A549 (cell line): Measurements from ENCODE around the gene ALKBH7. TPM values are rescaled to one million over a fixed set of nuclear protein-coding genes. Genes with fewer than 3 reads are reported as not detected.
"Not testable (repeated sequence)": the region's sequence is repeated elsewhere in the genome, so short reads cannot be mapped to it uniquely, and the experiment has no call there.

Experiments
- ATAC-seq, 2 experiments: fragments of 200-7000 bp in 1 of 2; fragments of >200 bp in 1 of 2; cut with Nextera tagmentation in 1 of 2; cut with Tn5 transposase in 1 of 2; 3 replicates each; pipeline versions ENCODE4 v1.8.0 to v1.9.1; 2018 to 2020; ENCODE audit warnings: mild to moderate bottlenecking in 1 of 2, moderate library complexity in 1 of 2
- CTCF ChIA-PET: fragments of 300-600 bp; sonication (Branson Sonifier 250); formaldehyde crosslinking; extraction: SDS; loops from one replicate; lab custom pipeline; 2021; ENCODE audit warnings: antibody characterized with exemption, inconsistent platforms; lab: Yijun Ruan, JAX
- POLR2A ChIA-PET: fragments of 350-600 bp; formaldehyde crosslinking; extraction: SDS; loops from one replicate; lab custom pipeline; 2021; ENCODE audit warnings: antibody characterized with exemption, inconsistent platforms; lab: Yijun Ruan, JAX
- DNase-seq, 2 experiments: peaks; one replicate each; pipeline versions ENCODE4 v3.0.0 to v3.0.0-alpha.2; 2011 to 2016; ENCODE audit warnings: low read depth in 1 of 2, low spot score in 1 of 2
- FAIRE-seq: peaks from 2 replicates; lab custom pipeline; 2011; peaks lifted over from hg19 to GRCh38; lab: Jason Lieb, UNC
- H3K27ac ChIP-seq, 2 experiments: fragments of >200 bp; sonication (Bioruptor Twin); formaldehyde crosslinking; 3 replicates each; pipeline ENCODE4 v1.5.1; 2016 to 2017
- H3K4me1 ChIP-seq: fragments of >200 bp; sonication (Bioruptor Twin); formaldehyde crosslinking; 3 replicates; pipeline ENCODE4 v1.6.1; 2016
- H3K4me2 ChIP-seq: fragments of >200 bp; sonication (Bioruptor Twin); formaldehyde crosslinking; 3 replicates; pipeline ENCODE4 v1.6.1; 2016
- H3K4me3 ChIP-seq: fragments of >200 bp; sonication (Bioruptor Twin); formaldehyde crosslinking; 3 replicates; pipeline ENCODE4 v1.5.1; 2016
- H3K9me3 ChIP-seq: fragments of >200 bp; sonication (Bioruptor Twin); formaldehyde crosslinking; 3 replicates; pipeline ENCODE4 v1.6.1; 2016
- BHLHE40 ChIP-seq: IDR thresholded peaks from 2 replicates; pipeline ENCODE4 v1.6.1; 2012; ENCODE audit warnings: low read depth, low read length, inconsistent platforms
- CBX8 ChIP-seq: fragments of 200-600 bp; sonication (generic); IDR thresholded peaks from 2 replicates; pipeline ENCODE4 v1.6.1; 2016
- FOSB ChIP-seq: fragments of 250-450 bp; sonication (Bioruptor Pico); IDR thresholded peaks from 2 replicates; pipeline ENCODE4 v1.5.0; 2020; ENCODE audit warnings: mild to moderate bottlenecking, moderate library complexity
- HOXA7 ChIP-seq: fragments of 250-450 bp; sonication (Bioruptor Pico); IDR thresholded peaks from 2 replicates; pipeline ENCODE4 v1.5.0; 2020; ENCODE audit warnings: mild to moderate bottlenecking, moderate library complexity
- HOXB5 ChIP-seq: fragments of 250-450 bp; sonication (Bioruptor Pico); IDR thresholded peaks from 2 replicates; pipeline ENCODE4 v1.5.0; 2020; ENCODE audit warnings: mild to moderate bottlenecking, moderate library complexity
- JUN ChIP-seq, 2 experiments: fragments of >200 bp; sonication (Bioruptor Twin); formaldehyde crosslinking; IDR thresholded peaks; 2 replicates in 1 of 2; 3 replicates in 1 of 2; pipeline ENCODE4 v1.6.1; 2016 to 2017
- JUNB ChIP-seq: fragments of >200 bp; sonication (Bioruptor Twin); formaldehyde crosslinking; IDR thresholded peaks from 2 replicates; pipeline ENCODE4 v1.6.1; 2016
- KDM1A ChIP-seq: fragments of 200-600 bp; sonication (generic); IDR thresholded peaks from 2 replicates; pipeline ENCODE4 v1.6.1; 2016; ENCODE audit warnings: low read depth, mild to moderate bottlenecking
- KDM5A ChIP-seq: fragments of 200-600 bp; sonication (generic); IDR thresholded peaks from 2 replicates; pipeline ENCODE4 v1.6.1; 2016; ENCODE audit warnings: antibody characterized with exemption, mild to moderate bottlenecking
- NPAS2 ChIP-seq: fragments of 250-450 bp; sonication (Bioruptor Pico); IDR thresholded peaks from 2 replicates; pipeline ENCODE4 v1.8.0; 2022; ENCODE audit warnings: mild to moderate bottlenecking, moderate library complexity, borderline replicate concordance
- NR3C1 ChIP-seq: fragments of >200 bp; sonication (Bioruptor Twin); formaldehyde crosslinking; IDR thresholded peaks from 3 replicates; pipeline ENCODE4 v1.6.1; 2017
- RFX5 ChIP-seq: fragments of 450-650 bp; IDR thresholded peaks from 2 replicates; pipeline ENCODE4 v1.7.1; 2014; ENCODE audit warnings: antibody characterized with exemption, mild to moderate bottlenecking, moderate library complexity
- SREBF2 ChIP-seq: fragments of 450-650 bp; IDR thresholded peaks from 2 replicates; pipeline ENCODE4 v1.6.1; 2014; ENCODE audit warnings: mild to moderate bottlenecking, moderate library complexity
- WGBS: methylation state at CpG from one replicate; pipeline ENCODE4 v1.1.6; 2017; ENCODE audit errors: missing lambda C conversion rate; 5-methylcytosine and 5-hydroxymethylcytosine counted together
- polyA plus RNA-seq, 4 experiments: library from polyadenylated mRNA; depleted of rRNA in 3 of 4; stranded (reverse); fragments of >200 nt; fragmentation: RNase III in 1 of 4; extraction: RNeasy Plus Mini Kit Qiagen cat#74134 plus additional on column Dnase treatment in 1 of 4; gene quantifications; 2 replicates in 3 of 4; 3 replicates in 1 of 4; pipeline ENCODE4 v1.2.3, GENCODE V29; 2011 to 2017
- TF ChIP-seq, protein P1 (sequence below): fragments of 450-650 bp; IDR thresholded peaks from 2 replicates; pipeline ENCODE4 v1.6.1; 2014; ENCODE audit warnings: antibody characterized with exemption
- TF ChIP-seq, protein P2 (sequence below): IDR thresholded peaks from 2 replicates; pipeline ENCODE4 v1.6.1; 2012
- TF ChIP-seq, protein P3 (sequence below): fragments of 250-450 bp; sonication (Bioruptor Pico); IDR thresholded peaks from 2 replicates; pipeline ENCODE4 v1.5.0; 2020; ENCODE audit warnings: low read depth, mild to moderate bottlenecking, moderate library complexity
- TF ChIP-seq, protein P4 (sequence below): fragments of >200 bp; sonication (Bioruptor Twin); formaldehyde crosslinking; IDR thresholded peaks from 3 replicates; pipeline ENCODE4 v1.5.1; 2016

Gene ALKBH7
- polyA plus RNA-seq, 2 of the 4 experiments (the other 2 are of a cell fraction) = 10.2 to 18.1 TPM

DNA sequence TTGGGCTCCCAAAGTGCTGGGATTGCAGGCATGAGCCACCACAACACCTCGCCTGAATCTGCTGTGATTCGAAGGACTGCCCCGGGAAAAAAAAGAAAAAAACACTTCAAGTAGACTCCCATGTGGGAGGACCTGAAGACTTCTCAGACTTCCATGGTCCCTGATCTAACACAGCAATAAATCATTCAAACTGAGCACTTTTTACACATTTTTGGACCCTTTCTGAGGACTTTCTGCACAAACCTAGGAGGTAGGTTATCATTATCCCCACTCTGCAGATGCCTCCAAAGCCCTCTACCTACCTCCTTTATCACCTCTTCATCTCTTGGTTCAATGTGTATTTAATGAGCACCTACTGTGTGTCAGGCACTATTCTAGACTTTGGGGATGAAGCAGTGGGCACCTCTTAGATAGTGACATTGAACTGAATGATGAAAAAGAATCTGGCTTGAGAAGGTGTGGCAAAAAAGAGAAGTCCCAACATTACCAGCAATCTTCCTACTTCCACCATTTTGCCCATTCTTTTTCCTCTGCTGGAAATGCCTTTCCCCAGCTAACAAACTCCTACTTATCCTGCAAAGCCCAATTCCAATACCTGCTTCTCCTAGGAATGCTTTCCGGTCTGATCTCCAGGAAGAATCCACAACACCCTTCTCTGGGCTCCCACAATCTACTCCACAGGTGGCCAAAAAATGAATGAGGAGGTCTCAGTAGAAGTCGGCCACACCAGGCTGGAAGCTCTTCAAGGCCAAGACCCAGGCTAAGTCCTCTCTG is 12.8 kb upstream of the ALKBH7 start:
- no peak overlapping the region for H3K27ac ChIP-seq
- no peak overlapping the region for H3K4me2 ChIP-seq
- no peak for ATAC-seq
- WGBS = 69% methylated on average over 5 of the region's 5 CpGs
- no peaks in the 10 kb centered on the region for H3K9me3 ChIP-seq
- TF ChIP-seq, protein P1, sequence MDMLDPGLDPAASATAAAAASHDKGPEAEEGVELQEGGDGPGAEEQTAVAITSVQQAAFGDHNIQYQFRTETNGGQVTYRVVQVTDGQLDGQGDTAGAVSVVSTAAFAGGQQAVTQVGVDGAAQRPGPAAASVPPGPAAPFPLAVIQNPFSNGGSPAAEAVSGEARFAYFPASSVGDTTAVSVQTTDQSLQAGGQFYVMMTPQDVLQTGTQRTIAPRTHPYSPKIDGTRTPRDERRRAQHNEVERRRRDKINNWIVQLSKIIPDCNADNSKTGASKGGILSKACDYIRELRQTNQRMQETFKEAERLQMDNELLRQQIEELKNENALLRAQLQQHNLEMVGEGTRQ = no peak
- TF ChIP-seq BHLHE40 (no peak), JUNB (no peak), FOSB (CRISPR knock-in tag) (no peak), NR3C1 (no peak), JUN (IDR thresholded peaks at IDR 0.05) (no peak), KDM1A (no peak), SREBF2 (no peak), RFX5 (no peak), CBX8 (no peak), HOXB5 (CRISPR knock-in tag) (no peak), HOXA7 (CRISPR knock-in tag) (no peak), KDM5A (no peak), NPAS2 (CRISPR knock-in tag) (no peak)
- TF ChIP-seq, protein P2, sequence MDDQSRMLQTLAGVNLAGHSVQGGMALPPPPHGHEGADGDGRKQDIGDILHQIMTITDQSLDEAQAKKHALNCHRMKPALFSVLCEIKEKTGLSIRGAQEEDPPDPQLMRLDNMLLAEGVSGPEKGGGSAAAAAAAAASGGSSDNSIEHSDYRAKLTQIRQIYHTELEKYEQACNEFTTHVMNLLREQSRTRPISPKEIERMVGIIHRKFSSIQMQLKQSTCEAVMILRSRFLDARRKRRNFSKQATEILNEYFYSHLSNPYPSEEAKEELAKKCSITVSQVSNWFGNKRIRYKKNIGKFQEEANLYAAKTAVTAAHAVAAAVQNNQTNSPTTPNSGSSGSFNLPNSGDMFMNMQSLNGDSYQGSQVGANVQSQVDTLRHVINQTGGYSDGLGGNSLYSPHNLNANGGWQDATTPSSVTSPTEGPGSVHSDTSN = no peak
- TF ChIP-seq, protein P3, sequence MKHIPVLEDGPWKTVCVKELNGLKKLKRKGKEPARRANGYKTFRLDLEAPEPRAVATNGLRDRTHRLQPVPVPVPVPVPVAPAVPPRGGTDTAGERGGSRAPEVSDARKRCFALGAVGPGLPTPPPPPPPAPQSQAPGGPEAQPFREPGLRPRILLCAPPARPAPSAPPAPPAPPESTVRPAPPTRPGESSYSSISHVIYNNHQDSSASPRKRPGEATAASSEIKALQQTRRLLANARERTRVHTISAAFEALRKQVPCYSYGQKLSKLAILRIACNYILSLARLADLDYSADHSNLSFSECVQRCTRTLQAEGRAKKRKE (CRISPR knock-in tag) = no peak
- TF ChIP-seq, protein P4, sequence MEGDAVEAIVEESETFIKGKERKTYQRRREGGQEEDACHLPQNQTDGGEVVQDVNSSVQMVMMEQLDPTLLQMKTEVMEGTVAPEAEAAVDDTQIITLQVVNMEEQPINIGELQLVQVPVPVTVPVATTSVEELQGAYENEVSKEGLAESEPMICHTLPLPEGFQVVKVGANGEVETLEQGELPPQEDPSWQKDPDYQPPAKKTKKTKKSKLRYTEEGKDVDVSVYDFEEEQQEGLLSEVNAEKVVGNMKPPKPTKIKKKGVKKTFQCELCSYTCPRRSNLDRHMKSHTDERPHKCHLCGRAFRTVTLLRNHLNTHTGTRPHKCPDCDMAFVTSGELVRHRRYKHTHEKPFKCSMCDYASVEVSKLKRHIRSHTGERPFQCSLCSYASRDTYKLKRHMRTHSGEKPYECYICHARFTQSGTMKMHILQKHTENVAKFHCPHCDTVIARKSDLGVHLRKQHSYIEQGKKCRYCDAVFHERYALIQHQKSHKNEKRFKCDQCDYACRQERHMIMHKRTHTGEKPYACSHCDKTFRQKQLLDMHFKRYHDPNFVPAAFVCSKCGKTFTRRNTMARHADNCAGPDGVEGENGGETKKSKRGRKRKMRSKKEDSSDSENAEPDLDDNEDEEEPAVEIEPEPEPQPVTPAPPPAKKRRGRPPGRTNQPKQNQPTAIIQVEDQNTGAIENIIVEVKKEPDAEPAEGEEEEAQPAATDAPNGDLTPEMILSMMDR = no peak
- no peak for FAIRE-seq
- DNase-seq = no peak
- H3K4me3 ChIP-seq = no peak overlapping the region
- ChIA-PET POLR2A (interaction anchor here (0.7 kb wide), 1 partner anchor 34 kb away, joined by 7 read pairs; no protein-coding TSS in a partner anchor), CTCF (interaction anchor here (1.6 kb wide), 1 partner anchor 79 kb away, joined by 3 read pairs; no protein-coding TSS in a partner anchor)
- H3K4me1 ChIP-seq = peaks cover 7% of the 10 kb centered on the region; the same call in 1 of the 3 replicates

DNA sequence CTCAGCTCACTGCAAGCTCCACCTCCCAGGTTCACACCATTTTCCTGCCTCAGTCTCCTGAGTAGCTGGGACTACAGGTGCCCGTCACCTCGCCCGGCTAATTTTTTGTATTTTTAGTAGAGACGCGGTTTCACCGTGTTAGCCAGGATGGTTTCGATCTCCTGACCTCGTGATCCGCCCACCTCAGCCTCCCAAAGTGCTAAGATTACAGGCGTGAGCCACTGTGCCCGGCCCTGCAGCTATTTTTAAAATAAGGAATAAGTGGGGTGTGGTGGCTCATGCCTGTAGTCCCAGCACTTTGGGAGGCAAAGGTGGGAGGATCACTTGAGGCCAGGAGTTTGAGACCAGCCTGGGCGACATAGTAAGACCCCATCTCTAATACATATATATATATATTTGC is 12.1 kb upstream of the ALKBH7 start:
- ATAC-seq, FAIRE-seq, H3K27ac ChIP-seq, DNase-seq, POLR2A ChIA-PET, H3K4me2 ChIP-seq, H3K4me3 ChIP-seq, H3K4me1 ChIP-seq, H3K9me3 ChIP-seq: not testable (repeated sequence)
- WGBS = 86% methylated on average over 12 of the region's 12 CpGs
- CTCF ChIA-PET = interaction anchor here (1.6 kb wide), 1 partner anchor 80 kb away, joined by 3 read pairs; no protein-coding TSS in a partner anchor

DNA sequence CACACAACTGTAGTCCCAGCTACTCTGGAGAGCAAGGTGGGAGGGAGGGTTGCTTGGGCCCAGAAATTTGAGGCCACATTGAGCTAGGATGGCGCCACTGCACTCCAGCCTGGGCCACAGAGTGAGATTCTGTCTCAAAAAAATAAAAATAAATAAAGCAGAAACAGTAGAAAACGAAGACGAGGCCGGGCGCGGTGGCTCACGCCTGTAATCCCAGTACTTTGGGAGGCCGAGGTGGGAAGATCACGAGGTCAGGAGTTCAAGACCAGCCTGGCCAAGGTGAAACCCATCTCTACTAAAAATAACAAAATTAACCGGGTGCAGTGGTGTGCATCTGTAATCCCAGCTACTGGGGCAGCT is 11.8 kb upstream of the ALKBH7 start:
- H3K4me1 ChIP-seq, ATAC-seq, DNase-seq, H3K9me3 ChIP-seq, FAIRE-seq: not testable (repeated sequence)
- Histone ChIP-seq H3K4me3 (peak overlapping the region; percentile 73; the same call in 1 of the 3 replicates), H3K4me2 (peak overlapping the region; percentile 94; the same call in 2 of the 3 replicates), H3K27ac (peak overlapping the region; percentile 46 to 93; a peak in 4 of 6 replicates)
- WGBS = 72% methylated on average over 10 of the region's 10 CpGs
- CTCF ChIA-PET = interaction anchor here (1.6 kb wide), 1 partner anchor 80 kb away, joined by 3 read pairs; no protein-coding TSS in a partner anchor
- POLR2A ChIA-PET = interaction anchor here (0.7 to 2.3 kb wide), 3 partner anchors 9 to 64 kb away, joined by 3 to 16 read pairs (median 6); partner anchors contain the start of genes ALKBH7 and KHSRP
